A549 (cell line): ENCODE measurements around the gene TUBB6.

Experiments
- CEBPB ChIP-seq, 2 experiments: fragments of >200 bp in 1 of 2; sonication (Bioruptor Twin) in 1 of 2; formaldehyde crosslinking in 1 of 2; IDR thresholded peaks; 2 replicates each; pipeline ENCODE4 v1.6.1; 2012 to 2016
- CHD2 ChIP-seq: fragments of 150-350 bp; IDR thresholded peaks from 2 replicates; pipeline ENCODE4 v1.6.1; 2014; ENCODE audit warnings: low read length; ENCODE audit not compliant: partially characterized antibody
- CHD4 ChIP-seq: fragments of 200-600 bp; sonication (generic); IDR thresholded peaks from 2 replicates; pipeline ENCODE4 v1.6.1; 2016; ENCODE audit warnings: antibody characterized with exemption, mild to moderate bottlenecking, borderline replicate concordance
- EP300 ChIP-seq, 2 experiments: fragments of >200 bp; sonication (Bioruptor Twin); formaldehyde crosslinking; IDR thresholded peaks; 2 replicates in 1 of 2; 3 replicates in 1 of 2; pipeline ENCODE4 v1.6.1; 2016 to 2017
- GATA3 ChIP-seq: IDR thresholded peaks from 2 replicates; pipeline ENCODE4 v1.6.1; 2012; ENCODE audit warnings: borderline replicate concordance
- KDM1A ChIP-seq: fragments of 200-600 bp; sonication (generic); IDR thresholded peaks from 2 replicates; pipeline ENCODE4 v1.6.1; 2016; ENCODE audit warnings: low read depth, mild to moderate bottlenecking
- MAZ ChIP-seq: fragments of 150-350 bp; IDR thresholded peaks from 2 replicates; pipeline ENCODE4 v1.6.1; 2014; ENCODE audit warnings: antibody characterized with exemption, low read depth, low read length, borderline replicate concordance
- NPAS2 ChIP-seq: fragments of 250-450 bp; sonication (Bioruptor Pico); IDR thresholded peaks from 2 replicates; pipeline ENCODE4 v1.8.0; 2022; ENCODE audit warnings: mild to moderate bottlenecking, moderate library complexity, borderline replicate concordance
- POLR2A ChIP-seq: IDR thresholded peaks from 2 replicates; pipeline ENCODE4 v1.6.1; 2012; ENCODE audit warnings: mild to moderate bottlenecking, low read length
- TP53 ChIP-seq: fragments of 250-450 bp; sonication (Bioruptor Pico); IDR thresholded peaks from 2 replicates; pipeline ENCODE4 v1.5.0; 2021; ENCODE audit warnings: mild to moderate bottlenecking, moderate library complexity
- TF ChIP-seq, protein P1 (sequence below): fragments of >200 bp; sonication (Bioruptor Twin); formaldehyde crosslinking; IDR thresholded peaks from 3 replicates; pipeline ENCODE4 v1.5.1; 2016
- TF ChIP-seq, protein P2 (sequence below): fragments of 200-600 bp; sonication (generic); IDR thresholded peaks from 2 replicates; pipeline ENCODE4 v1.6.1; 2016; ENCODE audit warnings: antibody characterized with exemption, mild to moderate bottlenecking, moderate library complexity
- TF ChIP-seq, protein P3 (sequence below): fragments of 250-450 bp; sonication (Bioruptor Pico); IDR thresholded peaks from 2 replicates; pipeline ENCODE4 v1.5.0; 2021; ENCODE audit warnings: mild to moderate bottlenecking, moderate library complexity, borderline replicate concordance
- TF ChIP-seq, protein P4 (sequence below): IDR thresholded peaks from 2 replicates; pipeline ENCODE4 v1.6.1; 2012

DNA sequence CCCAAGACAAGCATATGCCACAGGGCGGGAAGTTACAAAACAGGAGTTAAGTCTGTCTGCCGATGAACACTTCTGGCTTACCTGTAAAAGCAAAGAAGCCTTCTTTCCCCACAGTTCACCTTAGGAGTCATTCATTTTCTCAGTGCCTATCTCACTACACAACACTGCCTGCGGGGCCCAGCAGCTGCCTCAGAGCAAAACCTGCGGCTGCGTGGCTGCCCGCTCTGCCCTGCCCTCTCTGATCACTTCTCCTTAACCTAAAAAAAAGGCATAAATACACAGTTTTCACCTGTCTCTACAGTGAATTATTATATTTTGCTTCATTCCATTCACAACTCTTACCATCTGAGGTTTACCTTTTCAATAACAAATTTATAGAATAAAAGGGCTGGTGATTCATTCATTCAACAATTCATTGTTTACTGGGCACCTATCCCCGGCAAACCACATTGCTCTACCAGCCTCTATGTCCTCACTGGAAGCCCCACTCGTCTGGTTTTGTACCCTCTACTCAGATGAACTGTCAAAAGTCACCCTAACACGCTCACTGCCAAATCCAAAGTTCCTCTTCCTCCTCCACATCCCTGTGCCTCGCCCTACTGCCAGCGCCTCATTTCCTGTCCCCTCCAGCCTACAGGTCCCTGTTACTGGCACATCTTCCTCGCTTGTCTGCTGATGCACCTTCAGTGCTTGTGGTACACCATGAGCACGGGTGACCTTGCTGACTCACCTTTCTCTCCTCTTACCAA is 37.6 kb downstream of the TUBB6 start:
- TF ChIP-seq, protein P1, sequence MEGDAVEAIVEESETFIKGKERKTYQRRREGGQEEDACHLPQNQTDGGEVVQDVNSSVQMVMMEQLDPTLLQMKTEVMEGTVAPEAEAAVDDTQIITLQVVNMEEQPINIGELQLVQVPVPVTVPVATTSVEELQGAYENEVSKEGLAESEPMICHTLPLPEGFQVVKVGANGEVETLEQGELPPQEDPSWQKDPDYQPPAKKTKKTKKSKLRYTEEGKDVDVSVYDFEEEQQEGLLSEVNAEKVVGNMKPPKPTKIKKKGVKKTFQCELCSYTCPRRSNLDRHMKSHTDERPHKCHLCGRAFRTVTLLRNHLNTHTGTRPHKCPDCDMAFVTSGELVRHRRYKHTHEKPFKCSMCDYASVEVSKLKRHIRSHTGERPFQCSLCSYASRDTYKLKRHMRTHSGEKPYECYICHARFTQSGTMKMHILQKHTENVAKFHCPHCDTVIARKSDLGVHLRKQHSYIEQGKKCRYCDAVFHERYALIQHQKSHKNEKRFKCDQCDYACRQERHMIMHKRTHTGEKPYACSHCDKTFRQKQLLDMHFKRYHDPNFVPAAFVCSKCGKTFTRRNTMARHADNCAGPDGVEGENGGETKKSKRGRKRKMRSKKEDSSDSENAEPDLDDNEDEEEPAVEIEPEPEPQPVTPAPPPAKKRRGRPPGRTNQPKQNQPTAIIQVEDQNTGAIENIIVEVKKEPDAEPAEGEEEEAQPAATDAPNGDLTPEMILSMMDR: no peak
- TF ChIP-seq POLR2A (no peak), KDM1A (no peak), CHD4 (no peak), MAZ (no peak), GATA3 (no peak), EP300 (IDR thresholded peaks at IDR 0.05) (no peak), CEBPB (IDR thresholded peaks at IDR 0.05) (no peak), TP53 (no peak), CHD2 (no peak), NPAS2 (CRISPR knock-in tag) (no peak)
- TF ChIP-seq, protein P2, sequence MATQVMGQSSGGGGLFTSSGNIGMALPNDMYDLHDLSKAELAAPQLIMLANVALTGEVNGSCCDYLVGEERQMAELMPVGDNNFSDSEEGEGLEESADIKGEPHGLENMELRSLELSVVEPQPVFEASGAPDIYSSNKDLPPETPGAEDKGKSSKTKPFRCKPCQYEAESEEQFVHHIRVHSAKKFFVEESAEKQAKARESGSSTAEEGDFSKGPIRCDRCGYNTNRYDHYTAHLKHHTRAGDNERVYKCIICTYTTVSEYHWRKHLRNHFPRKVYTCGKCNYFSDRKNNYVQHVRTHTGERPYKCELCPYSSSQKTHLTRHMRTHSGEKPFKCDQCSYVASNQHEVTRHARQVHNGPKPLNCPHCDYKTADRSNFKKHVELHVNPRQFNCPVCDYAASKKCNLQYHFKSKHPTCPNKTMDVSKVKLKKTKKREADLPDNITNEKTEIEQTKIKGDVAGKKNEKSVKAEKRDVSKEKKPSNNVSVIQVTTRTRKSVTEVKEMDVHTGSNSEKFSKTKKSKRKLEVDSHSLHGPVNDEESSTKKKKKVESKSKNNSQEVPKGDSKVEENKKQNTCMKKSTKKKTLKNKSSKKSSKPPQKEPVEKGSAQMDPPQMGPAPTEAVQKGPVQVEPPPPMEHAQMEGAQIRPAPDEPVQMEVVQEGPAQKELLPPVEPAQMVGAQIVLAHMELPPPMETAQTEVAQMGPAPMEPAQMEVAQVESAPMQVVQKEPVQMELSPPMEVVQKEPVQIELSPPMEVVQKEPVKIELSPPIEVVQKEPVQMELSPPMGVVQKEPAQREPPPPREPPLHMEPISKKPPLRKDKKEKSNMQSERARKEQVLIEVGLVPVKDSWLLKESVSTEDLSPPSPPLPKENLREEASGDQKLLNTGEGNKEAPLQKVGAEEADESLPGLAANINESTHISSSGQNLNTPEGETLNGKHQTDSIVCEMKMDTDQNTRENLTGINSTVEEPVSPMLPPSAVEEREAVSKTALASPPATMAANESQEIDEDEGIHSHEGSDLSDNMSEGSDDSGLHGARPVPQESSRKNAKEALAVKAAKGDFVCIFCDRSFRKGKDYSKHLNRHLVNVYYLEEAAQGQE: no peak
- TF ChIP-seq, protein P3, sequence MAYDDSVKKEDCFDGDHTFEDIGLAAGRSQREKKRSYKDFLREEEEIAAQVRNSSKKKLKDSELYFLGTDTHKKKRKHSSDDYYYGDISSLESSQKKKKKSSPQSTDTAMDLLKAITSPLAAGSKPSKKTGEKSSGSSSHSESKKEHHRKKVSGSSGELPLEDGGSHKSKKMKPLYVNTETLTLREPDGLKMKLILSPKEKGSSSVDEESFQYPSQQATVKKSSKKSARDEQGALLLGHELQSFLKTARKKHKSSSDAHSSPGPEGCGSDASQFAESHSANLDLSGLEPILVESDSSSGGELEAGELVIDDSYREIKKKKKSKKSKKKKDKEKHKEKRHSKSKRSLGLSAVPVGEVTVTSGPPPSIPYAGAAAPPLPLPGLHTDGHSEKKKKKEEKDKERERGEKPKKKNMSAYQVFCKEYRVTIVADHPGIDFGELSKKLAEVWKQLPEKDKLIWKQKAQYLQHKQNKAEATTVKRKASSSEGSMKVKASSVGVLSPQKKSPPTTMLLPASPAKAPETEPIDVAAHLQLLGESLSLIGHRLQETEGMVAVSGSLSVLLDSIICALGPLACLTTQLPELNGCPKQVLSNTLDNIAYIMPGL (CRISPR knock-in tag): no peak
- TF ChIP-seq, protein P4, sequence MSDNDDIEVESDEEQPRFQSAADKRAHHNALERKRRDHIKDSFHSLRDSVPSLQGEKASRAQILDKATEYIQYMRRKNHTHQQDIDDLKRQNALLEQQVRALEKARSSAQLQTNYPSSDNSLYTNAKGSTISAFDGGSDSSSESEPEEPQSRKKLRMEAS: no peak
